ENCODE results near the gene IGSF23.

GRCh38 chr19:44567745-44568144 lies 45.6 kb upstream of the IGSF23 start:
- TF ChIP-seq CTCF (IDR thresholded peaks at IDR 0.05), result no peak
- no peak for TF ChIP-seq POLR2A (IDR thresholded peaks at IDR 0.05)

Data from adrenal gland (tissue), 5 donors.